ENCODE data around the gene FZD2.

Gene FZD2

GRCh38 chr17:44523672-44523972 lies 33.7 kb upstream of the FZD2 start:
- H3K36me3 ChIP-seq (replicated peaks), result no peaks in the 10 kb centered on the region
- TF ChIP-seq CTCF (IDR thresholded peaks at IDR 0.05; ENCODE audit: low read depth, low read length, missing control alignments), result no peak
- in situ Hi-C loops (cut with HindIII; ENCODE audit: low pct_ligation_motif_present, low sequenced_read_pairs), result no loop called here
- DNase-seq, result no peak
- H3K27me3 ChIP-seq (replicated peaks), result no peaks in the 10 kb centered on the region
- H3K4me3 ChIP-seq (ENCODE audit: low read depth, low read length), result no peak overlapping the region
- H3K27ac ChIP-seq, result no peak overlapping the region

GRCh38 chr17:44527102-44527501 lies 30.2 kb upstream of the FZD2 start:
- Histone ChIP-seq H3K27ac (no peak overlapping the region), H3K27me3 (replicated peaks) (no peaks in the 10 kb centered on the region), H3K36me3 (replicated peaks) (no peaks in the 10 kb centered on the region), H3K4me3 (ENCODE audit: low read depth, low read length) (no peak overlapping the region)
- no peak for TF ChIP-seq CTCF (IDR thresholded peaks at IDR 0.05; ENCODE audit: low read depth, low read length, missing control alignments)
- in situ Hi-C loops (cut with HindIII; ENCODE audit: low pct_ligation_motif_present, low sequenced_read_pairs), result loop anchor here (25.0 kb wide), 1 partner anchor 110 kb away; no protein-coding TSS in a partner anchor
- no peak for DNase-seq

- DNase-seq, result no peak
- H3K27ac ChIP-seq, result no peak overlapping the region
- no peaks in the 10 kb centered on the region for H3K27me3 ChIP-seq (replicated peaks)
- TF ChIP-seq CTCF (IDR thresholded peaks at IDR 0.05; ENCODE audit: low read depth, low read length, missing control alignments), result no peak
- H3K36me3 ChIP-seq (replicated peaks), result no peaks in the 10 kb centered on the region
- in situ Hi-C loops (cut with HindIII; ENCODE audit: low pct_ligation_motif_present, low sequenced_read_pairs), result loop anchor here (25.0 kb wide), 1 partner anchor 109 kb away; no protein-coding TSS in a partner anchor
- H3K4me3 ChIP-seq (ENCODE audit: low read depth, low read length), result no peak overlapping the region
Measured at GRCh38 chr17:44527954-44528353, 29.3 kb upstream of the FZD2 start.

GRCh38 chr17:44529864-44530263 lies 27.4 kb upstream of the FZD2 start:
- in situ Hi-C loops (cut with HindIII; ENCODE audit: low pct_ligation_motif_present, low sequenced_read_pairs), result loop anchor here (25.0 kb wide), 1 partner anchor 107 kb away; no protein-coding TSS in a partner anchor
- H3K27ac ChIP-seq, result no peak overlapping the region
- H3K27me3 ChIP-seq (replicated peaks), result no peaks in the 10 kb centered on the region
- TF ChIP-seq CTCF (IDR thresholded peaks at IDR 0.05; ENCODE audit: low read depth, low read length, missing control alignments), result no peak
- no peak overlapping the region for H3K4me3 ChIP-seq (ENCODE audit: low read depth, low read length)
- H3K36me3 ChIP-seq (replicated peaks), result no peaks in the 10 kb centered on the region
- no peak for DNase-seq

GRCh38 chr17:44530896-44531418 lies 26.3 kb upstream of the FZD2 start:
- in situ Hi-C loops (cut with HindIII; ENCODE audit: low pct_ligation_motif_present, low sequenced_read_pairs), result loop anchor here (25.0 kb wide), 1 partner anchor 106 kb away; no protein-coding TSS in a partner anchor
- H3K27me3 ChIP-seq (replicated peaks), result no peaks in the 10 kb centered on the region
- TF ChIP-seq CTCF (IDR thresholded peaks at IDR 0.05; ENCODE audit: low read depth, low read length, missing control alignments), result no peak
- no peak overlapping the region for H3K27ac ChIP-seq
- H3K4me3 ChIP-seq (ENCODE audit: low read depth, low read length), result no peak overlapping the region
- no peaks in the 10 kb centered on the region for H3K36me3 ChIP-seq (replicated peaks)
- DNase-seq, result no peak
